Stimulated activated CD8-positive, alpha-beta memory T cell treated with anti-CD3 and anti-CD28 coated beads, Interleukin-7, amount 100 ng/mL, for 24 hours (primary cell): Measurements from ENCODE around the gene DYRK4.
"Not testable (repeated sequence)": the region's sequence is repeated elsewhere in the genome, so short reads cannot be mapped to it uniquely, and the experiment has no call there.

Experiments used
- DNase-seq: peaks from one replicate; pipeline ENCODE4 v3.0.0-alpha.2; 2020; ENCODE audit warnings: low read depth

Gene DYRK4, protein sequence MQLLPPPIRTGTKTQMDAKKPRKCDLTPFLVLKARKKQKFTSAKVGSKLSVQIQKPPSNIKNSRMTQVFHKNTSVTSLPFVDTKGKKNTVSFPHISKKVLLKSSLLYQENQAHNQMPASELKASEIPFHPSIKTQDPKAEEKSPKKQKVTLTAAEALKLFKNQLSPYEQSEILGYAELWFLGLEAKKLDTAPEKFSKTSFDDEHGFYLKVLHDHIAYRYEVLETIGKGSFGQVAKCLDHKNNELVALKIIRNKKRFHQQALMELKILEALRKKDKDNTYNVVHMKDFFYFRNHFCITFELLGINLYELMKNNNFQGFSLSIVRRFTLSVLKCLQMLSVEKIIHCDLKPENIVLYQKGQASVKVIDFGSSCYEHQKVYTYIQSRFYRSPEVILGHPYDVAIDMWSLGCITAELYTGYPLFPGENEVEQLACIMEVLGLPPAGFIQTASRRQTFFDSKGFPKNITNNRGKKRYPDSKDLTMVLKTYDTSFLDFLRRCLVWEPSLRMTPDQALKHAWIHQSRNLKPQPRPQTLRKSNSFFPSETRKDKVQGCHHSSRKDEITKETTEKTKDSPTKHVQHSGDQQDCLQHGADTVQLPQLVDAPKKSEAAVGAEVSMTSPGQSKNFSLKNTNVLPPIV

GRCh38 chr12:4562034-4562657 lies at the start of gene DYRK4:
Gene DYRK4, plus strand, starts transcription at chr12:4562208. Its CDS starts 38 bp downstream, at chr12:4562246.
- no peak for DNase-seq

DNA sequence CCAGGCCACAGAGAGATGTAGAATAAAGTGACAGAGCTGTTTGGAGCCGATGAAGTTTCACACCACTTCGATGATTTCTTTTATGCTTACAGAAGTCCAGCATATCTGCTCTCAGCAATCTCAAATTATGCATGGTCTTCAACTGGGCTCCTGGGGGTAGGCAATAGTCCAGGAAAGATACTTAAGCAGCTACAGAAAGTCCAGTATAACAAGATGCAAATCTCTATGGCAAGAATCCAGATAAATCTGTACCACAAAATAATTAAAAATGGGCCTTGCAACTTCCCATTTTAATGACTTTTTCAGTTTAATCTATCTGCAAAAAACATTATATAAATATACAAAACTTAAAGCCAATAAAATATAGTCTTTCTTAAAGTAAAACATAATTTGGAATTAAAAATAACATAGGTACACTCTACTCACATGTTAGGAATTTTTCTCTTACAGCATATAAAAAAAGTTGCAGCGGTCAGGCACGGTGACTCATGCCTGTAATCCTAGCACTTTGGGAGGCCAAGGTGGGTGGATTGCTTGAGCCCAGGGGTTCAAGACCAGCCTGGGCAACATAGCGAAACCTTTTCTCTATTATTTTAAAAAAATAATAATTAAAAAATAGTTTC lies 43.8 kb upstream of the DYRK4 start:
- no peak for DNase-seq

DNA sequence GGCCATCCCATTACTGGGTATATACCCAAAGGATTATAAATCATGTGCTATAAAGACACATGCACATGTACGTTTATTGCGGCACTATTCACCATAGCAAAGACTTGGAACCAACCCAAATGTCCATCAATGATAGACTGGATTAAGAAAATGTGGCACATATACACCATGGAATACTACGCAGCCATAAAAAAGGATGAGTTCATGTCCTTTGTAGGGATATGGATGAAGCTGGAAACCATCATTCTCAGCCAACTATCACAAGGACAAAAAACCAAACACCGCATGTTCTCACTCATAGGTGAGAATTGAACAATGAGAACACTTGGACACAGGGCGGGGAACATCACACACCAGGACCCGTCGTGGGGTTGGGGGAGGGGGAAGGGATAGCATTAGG lies 38.6 kb upstream of the DYRK4 start:
- not testable (repeated sequence) for DNase-seq

DNA sequence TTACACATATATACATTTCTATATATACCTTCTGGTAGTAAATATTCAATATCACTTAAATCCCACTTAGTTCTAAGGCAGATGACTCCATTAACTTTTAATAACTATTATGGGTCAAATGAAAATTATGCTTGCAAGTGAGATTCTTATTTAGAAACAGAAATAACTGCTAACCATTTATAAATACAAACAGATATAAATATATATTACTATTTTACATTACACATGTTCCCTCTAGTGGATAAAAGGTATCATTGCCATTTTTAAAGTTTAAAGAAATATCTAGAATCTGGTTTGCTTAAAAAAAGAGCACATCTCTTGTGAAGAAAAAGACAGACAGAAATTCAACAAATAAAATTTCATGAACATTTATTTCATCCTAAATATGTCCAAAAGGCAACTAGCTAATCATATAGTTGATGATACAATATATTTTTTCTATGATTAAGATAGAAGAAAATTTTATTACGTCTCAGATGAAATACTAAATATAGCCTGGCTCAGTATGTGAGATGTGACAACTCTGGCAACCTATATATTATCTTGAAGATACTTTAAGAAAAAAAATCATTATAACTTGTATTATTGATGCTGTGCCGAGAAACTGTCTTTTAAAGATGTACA lies 35.0 kb upstream of the DYRK4 start:
- DNase-seq = no peak

GRCh38 chr12:4530160-4530559 lies 31.8 kb upstream of the DYRK4 start:
- no peak for DNase-seq

DNA sequence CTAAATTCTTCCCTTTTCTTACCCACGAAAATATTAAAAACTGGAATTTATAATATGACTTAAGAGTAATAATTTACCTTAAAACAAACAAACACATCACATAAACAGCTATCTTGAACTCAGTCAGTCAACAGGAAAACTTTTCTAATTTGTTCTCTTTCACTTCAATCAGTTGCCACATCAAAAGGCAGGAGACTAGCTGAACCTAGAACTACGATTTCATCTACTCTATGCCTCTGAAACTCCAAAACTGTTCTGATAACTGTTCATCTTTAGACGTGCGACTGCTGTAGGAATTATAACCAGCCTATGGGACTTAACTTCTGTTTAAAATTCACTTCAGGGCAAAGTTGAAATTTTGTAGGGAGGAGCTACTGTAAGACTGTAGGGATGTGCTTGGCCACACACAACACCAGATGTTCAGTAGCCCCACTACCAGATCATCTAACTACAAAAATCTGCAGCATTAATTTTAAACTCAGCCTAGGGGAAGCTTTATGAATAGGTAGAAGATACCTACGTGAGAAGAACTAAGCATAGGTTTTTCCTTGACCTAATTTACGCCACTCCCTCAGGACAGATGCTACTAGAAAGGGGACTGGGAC lies 30.9 kb upstream of the DYRK4 start:
- DNase-seq = no peak

DNA sequence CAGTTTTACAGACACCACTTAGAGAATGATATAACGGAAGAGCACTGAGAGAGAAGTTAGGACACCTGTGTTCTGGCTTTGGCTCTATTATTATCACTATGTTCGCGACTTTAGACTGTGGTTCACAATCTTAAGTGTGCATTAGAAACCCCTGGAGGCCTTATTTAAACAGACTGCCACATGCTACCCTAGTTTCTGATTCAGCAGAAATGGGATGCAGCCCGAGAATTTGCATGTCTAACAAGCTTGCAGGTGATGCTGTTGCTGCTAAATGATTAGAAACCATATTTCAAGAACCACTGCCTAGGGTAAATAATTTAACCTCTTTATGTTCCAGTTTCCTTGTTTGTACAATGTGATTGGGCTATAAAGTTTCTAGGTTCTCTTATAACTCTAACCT lies 26.9 kb upstream of the DYRK4 start:
- DNase-seq = no peak

- no peak for DNase-seq
These were observed 26.1 kb upstream of the DYRK4 start for GRCh38 chr12:4535871-4536270.

DNA sequence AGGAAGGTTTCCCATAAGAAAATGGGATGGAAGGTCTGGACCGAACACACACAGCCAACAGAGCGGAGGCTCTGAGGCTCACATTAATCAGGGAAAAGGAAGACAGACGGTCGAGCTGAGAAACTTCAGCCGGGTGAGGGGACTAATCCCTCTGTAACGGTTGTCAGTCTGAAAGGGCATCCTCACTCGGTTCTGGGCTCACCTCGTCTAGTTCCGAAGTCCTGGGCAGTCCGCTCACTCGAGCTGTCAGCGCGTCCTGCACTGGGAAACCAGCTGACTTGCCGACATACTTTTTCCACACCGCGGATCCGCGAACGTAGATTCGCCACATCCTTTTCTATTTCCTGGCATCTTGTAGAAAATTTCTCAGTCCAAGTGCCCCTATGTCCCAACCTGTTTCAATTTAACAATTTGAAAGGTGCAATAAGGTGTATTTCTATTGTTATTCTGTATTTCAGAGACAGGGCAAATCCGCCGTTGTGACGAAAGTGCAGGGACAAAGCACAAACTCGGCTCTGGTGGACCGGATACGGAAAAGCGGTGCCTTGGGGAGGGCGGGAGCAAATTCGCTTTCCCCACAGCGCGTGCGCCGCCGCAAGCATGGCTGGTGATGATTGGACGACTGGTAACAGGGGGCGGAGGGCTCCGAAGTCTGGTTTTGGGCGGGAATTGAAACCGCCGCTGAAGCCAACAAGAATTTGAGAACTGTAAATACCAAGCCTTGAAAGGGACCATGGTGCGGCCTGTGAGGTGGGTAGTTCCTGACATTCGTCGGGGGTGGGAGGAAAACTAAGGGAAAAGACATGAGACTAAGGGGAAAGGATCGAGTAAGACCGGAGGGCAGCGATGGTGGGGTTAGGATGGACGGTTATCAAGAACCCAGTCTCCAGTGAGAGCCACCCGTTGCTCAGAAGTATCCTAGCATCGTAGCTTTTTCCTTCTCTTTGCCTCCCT lies 23.5 kb upstream of the DYRK4 start, which contains the start of gene RAD51AP1:
Gene RAD51AP1, plus strand, starts transcription at position 684 of the 954 bp plus-strand sequence. Its CDS starts 50 bp downstream, at position 734.
- DNase-seq = peak; percentile 88

DNA sequence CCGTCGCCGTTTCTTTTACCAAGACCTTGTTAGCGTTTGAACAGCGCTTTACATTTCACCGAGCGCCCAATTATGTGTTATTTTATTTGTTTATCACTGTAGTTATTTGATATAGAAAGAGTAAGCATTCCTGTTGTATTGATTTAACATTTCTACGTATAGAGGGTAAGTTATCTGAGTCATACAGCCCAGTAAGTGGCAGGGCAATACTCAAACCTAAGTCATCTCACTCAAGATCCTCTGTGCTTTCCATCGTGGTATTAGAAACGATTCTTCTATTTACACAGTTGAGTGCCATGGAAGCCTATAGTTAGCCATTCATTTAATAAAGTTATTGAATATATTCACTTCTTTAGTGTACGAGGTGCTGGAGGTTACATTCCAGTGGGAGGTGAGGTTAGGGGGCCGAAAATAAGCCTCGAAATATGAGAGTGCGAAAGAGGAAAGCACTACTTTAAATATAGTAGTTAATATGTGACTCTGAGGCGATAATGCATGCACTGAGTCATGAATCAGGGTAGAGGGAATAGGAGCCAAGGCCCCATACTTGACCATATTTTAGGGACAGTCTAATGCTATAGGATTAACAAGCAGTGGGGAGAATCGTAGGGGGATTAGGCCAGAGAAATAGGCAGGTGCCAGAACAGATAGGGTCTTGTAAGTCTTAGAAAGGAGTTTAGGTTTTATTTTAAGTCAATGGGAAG lies 22.7 kb upstream of the DYRK4 start:
- no peak for DNase-seq

DNA sequence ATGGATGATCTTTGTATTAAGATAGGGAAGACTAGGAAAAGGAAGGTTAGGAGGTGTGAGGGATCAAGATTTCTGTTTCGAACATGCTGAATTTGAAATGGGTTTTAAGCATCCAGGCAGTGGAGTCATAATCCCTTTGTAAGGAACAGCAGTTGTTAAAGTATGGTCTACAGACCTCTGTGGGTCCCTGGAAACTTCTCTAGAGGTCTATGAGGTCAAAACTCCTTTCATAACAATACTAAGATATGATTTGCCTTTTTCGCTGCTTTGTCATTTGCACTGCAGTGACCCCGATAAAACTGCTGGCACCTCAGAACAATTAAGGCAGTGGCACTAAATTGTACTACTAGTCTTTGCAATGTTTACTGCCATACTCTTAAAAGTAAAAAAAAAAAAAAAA lies 21.8 kb upstream of the DYRK4 start:
- DNase-seq = no peak

DNA sequence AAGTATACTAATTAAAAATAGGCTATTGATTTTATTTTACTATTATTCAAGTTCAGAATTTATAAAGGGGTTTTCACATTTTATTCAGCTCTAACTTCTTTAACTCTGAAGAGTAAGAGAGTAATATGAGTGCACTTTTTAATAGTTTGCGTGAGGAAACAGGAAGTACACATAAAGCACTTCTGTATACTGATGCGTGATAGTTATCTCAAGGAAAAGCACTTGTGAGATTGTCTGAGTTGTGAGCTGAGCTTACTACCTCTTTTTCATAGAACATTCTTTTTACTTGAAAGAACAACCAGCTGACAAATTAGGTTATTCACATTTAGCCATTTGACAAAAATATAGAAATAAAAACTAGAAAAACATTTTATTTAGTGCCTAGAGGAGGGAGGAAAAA lies 21.4 kb upstream of the DYRK4 start:
- no peak for DNase-seq

DNA sequence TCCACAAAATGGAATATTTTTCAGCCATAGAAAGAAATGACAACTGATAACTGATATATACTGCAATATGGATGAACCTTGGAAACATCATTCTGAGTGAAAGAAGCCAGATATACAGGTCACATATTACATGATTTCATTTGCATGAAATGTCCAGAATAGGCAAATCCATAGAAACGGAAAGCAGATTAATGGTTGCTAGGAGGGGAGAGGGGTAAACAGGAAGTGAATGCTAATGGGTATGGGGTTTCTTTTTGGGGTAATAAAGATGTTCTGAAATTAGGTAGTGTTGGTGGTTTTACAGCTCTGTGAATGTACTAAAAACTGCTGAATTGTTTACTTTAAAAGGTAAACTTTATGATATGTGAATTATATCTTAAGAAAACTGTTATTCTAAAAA lies 16.8 kb upstream of the DYRK4 start:
- no peak for DNase-seq

- DNase-seq = no peak
These were observed 9.8 kb upstream of the DYRK4 start for GRCh38 chr12:4552191-4552590.

- no peak for DNase-seq
These were observed 8.1 kb upstream of the DYRK4 start for GRCh38 chr12:4553943-4554342.

DNA sequence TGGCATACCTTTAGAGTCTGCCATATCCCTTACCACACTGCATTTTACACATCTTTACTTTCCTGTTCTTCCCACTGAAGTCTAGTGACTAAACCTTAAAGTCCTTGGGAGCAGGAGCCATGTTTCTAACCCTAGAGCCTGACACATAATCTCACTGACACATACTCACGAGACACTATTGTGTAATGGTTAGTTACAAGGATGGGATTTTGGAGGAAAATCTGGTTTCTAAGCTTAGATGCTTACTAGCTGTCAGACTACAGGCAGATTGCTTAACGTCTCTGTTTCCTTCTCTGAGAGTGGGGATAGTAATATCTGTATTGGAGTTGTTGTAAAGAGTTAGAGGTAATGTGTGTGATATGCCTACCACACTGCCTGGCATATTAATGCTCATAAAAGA lies 6.2 kb upstream of the DYRK4 start:
- no peak for DNase-seq

DNA sequence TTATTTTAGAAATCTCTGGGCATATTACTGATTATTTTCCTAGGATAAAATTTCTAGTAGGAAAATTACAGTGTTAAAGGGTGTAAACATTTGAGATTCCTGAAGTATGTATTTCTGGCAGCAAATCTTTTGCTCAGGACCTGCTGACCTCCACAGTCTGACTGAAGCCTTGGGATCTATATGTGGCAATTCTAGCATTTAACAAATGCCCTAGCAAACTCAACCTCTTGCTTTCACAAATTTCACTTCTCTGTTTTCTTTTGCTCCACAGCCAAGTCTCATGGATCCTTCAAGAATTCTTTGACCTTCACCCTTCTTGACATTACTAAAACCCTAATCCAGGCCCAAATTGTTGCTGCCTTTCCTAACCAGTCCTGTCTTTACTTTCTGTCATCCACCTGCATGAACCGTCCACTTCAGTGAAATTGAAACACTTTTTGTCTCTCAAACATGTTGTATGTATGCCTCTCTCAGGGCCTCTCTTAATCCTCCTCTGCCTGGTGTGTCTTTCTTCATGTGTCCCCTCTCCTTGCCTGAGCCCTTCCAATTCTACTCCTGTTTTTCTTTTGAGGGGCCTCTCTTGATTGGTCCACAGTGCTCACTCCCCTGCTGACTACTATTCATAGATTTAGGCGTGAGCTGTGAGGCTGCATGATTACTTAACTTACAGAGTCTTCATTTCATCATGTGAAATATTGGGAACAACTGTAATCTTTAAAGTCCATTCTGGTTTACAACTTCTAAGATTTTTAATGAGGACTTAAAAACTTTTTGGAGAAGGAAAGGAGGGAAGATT lies 5.1 kb upstream of the DYRK4 start:
- no peak for DNase-seq

DNA sequence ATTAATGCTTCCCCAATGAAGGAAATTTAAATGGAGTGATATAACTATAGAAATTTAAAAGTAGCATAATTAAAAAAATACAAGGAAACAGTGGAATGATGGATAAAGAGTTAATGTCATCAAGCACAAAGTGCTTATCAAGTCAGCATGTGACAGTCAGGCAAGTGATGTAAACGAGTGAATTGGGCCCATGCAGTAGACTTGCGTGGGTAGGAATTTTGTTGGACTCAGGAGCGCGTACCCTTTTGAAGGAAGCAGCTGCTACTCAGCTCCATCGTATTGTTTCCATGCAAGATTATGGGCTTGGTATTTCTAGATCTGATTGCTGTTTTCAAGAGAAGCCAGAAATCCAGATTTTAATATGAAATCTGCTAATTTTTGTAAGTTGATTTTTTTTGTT lies 4.4 kb upstream of the DYRK4 start:
- DNase-seq = no peak

- DNase-seq = no peak
These were observed 3.8 kb upstream of the DYRK4 start for GRCh38 chr12:4558171-4558570.
